SU-DHL-6 (cell line): Measurements from ENCODE around the gene RTRAF.

Experiments
- H2AFZ ChIP-seq: fragments of 200-600 bp; sonication (generic); 2 replicates; pipeline ENCODE4 v1.6.1; 2014; ENCODE audit warnings: low read depth, mild to moderate bottlenecking, moderate library complexity, mixed read lengths, antibody characterized with exemption, low read length; ENCODE audit not compliant: severe bottlenecking
- H3F3A ChIP-seq: fragments of 200-600 bp; shearing (Covaris generic); 2 replicates; pipeline ENCODE4 v1.6.0; 2016; ENCODE audit warnings: antibody characterized with exemption, mild to moderate bottlenecking; ENCODE audit not compliant: insufficient read depth
- H3K27ac ChIP-seq: fragments of 200-600 bp; sonication (generic); 2 replicates; pipeline ENCODE4 v1.5.1; 2016; ENCODE audit warnings: low read depth, mild to moderate bottlenecking, low read length, moderate library complexity, mixed read lengths
- H3K27me3 ChIP-seq: fragments of 200-600 bp; sonication (generic), shearing (Covaris generic); 2 replicates; pipeline ENCODE4 v1.6.0; 2014; ENCODE audit warnings: mild to moderate bottlenecking, low read length
- H3K36me3 ChIP-seq: fragments of 200-600 bp; sonication (generic); 2 replicates; pipeline ENCODE4 v1.6.1; 2014; ENCODE audit warnings: mild to moderate bottlenecking, low read length, mixed read lengths
- H3K4me2 ChIP-seq: fragments of 300-600, 200-600 bp; shearing (Covaris generic), sonication (generic); 2 replicates; pipeline ENCODE4 v1.6.0; 2014; ENCODE audit warnings: low read length, low read depth, mild to moderate bottlenecking; ENCODE audit not compliant: poor library complexity, severe bottlenecking
- H3K4me3 ChIP-seq: fragments of 200-600 bp; sonication (generic); 2 replicates; pipeline ENCODE4 v1.5.1; 2014; ENCODE audit warnings: antibody characterized with exemption, low read length, mild to moderate bottlenecking, mixed read lengths; ENCODE audit not compliant: insufficient read depth, poor library complexity, severe bottlenecking
- H3K79me2 ChIP-seq: fragments of 200-600 bp; sonication (generic); 2 replicates; pipeline ENCODE4 v1.6.1; 2014; ENCODE audit warnings: mild to moderate bottlenecking, low read length, moderate library complexity; ENCODE audit not compliant: insufficient read depth
- H3K9ac ChIP-seq: fragments of 200-600 bp; sonication (generic); 2 replicates; pipeline ENCODE4 v1.7.0; 2014; ENCODE audit warnings: mild to moderate bottlenecking, low read length
- H3K9me2 ChIP-seq: fragments of 200-600 bp; sonication (generic); replicated peaks from 2 replicates; pipeline ENCODE4 v1.6.1; 2014; ENCODE audit warnings: low read length; ENCODE audit not compliant: insufficient read depth
- H3K9me3 ChIP-seq: fragments of 200-600 bp; sonication (generic); 2 replicates; pipeline ENCODE4 v1.6.1; 2014; ENCODE audit warnings: low read length, mixed read lengths; ENCODE audit not compliant: insufficient read depth
- H4K20me1 ChIP-seq: fragments of 200-600 bp; sonication (generic); 2 replicates; pipeline ENCODE4 v1.6.1; 2014; ENCODE audit warnings: low read depth, mild to moderate bottlenecking, antibody characterized with exemption, low read length, moderate library complexity, mixed read lengths
- EZH2phosphoT487 ChIP-seq: fragments of 200-600 bp; sonication (generic), shearing (Covaris generic); conservative IDR thresholded peaks from 2 replicates; pipeline ENCODE4 v1.6.1; 2018; ENCODE audit warnings: mild to moderate bottlenecking, antibody characterized with exemption, low read length, moderate library complexity, mixed read lengths
- TF ChIP-seq, protein P1 (sequence below): fragments of 200-600 bp; sonication (generic); IDR thresholded peaks from one replicate; pipeline ENCODE4 v1.5.1; 2017; ENCODE audit warnings: antibody characterized with exemption, mild to moderate bottlenecking, low read length, moderate library complexity; ENCODE audit not compliant: insufficient read depth, poor library complexity, severe bottlenecking

The RTRAF gene

DNA sequence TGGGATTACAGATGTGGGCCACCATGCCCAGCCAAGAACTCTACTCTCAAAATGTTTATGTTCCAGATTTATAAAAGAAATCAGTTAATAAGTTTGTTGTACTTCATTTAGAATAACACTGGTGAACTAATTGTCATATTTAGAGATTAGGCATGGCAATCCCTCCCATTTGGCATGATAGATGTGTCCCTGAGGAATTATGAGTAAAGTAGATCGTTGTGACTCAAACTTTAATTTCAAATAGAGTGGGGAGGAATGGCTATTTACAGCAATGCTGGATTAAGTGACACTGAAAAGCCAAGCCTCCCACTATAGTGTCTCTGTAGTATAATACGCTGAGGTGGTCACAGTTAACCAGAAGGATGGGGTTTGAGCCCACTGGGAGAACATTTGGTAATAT lies 39.3 kb upstream of the RTRAF start:
- Histone ChIP-seq H4K20me1 (no peaks in the 10 kb centered on the region), H3K36me3 (no peaks in the 10 kb centered on the region), H3K4me3 (no peak overlapping the region), H3F3A (no peaks in the 10 kb centered on the region), H3K4me2 (no peak overlapping the region), H3K9ac (no peak overlapping the region), H3K9me2 (no peaks in the 10 kb centered on the region), H3K27ac (no peak overlapping the region), H2AFZ (no peak overlapping the region), H3K79me2 (no peaks in the 10 kb centered on the region), H3K9me3 (no peaks in the 10 kb centered on the region), H3K27me3 (no peaks in the 10 kb centered on the region)
- no peak for TF ChIP-seq EZH2phosphoT487
- TF ChIP-seq, protein P1, sequence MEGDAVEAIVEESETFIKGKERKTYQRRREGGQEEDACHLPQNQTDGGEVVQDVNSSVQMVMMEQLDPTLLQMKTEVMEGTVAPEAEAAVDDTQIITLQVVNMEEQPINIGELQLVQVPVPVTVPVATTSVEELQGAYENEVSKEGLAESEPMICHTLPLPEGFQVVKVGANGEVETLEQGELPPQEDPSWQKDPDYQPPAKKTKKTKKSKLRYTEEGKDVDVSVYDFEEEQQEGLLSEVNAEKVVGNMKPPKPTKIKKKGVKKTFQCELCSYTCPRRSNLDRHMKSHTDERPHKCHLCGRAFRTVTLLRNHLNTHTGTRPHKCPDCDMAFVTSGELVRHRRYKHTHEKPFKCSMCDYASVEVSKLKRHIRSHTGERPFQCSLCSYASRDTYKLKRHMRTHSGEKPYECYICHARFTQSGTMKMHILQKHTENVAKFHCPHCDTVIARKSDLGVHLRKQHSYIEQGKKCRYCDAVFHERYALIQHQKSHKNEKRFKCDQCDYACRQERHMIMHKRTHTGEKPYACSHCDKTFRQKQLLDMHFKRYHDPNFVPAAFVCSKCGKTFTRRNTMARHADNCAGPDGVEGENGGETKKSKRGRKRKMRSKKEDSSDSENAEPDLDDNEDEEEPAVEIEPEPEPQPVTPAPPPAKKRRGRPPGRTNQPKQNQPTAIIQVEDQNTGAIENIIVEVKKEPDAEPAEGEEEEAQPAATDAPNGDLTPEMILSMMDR, result no peak

DNA sequence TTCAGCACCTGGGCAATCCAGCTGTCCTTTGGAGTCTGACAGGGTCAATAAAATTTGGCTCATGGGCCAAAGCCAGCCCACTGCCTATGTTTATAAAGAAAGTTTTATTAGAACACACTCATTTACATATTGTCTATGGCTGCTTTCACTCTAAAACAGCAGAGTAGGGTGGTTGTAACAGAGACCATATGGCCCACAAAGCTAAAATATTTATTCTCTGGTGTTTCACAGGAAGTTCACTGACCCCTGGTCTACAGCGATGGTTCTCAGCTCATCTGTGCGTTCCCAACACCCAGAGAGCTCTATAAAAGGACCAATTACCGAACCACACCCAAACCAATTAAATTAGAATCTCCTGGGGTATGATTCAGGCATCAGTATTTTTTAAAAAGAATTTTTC lies 37.7 kb upstream of the RTRAF start:
- Histone ChIP-seq H3K9me2 (no peaks in the 10 kb centered on the region), H2AFZ (no peak overlapping the region), H3F3A (no peaks in the 10 kb centered on the region), H4K20me1 (no peaks in the 10 kb centered on the region), H3K9me3 (no peaks in the 10 kb centered on the region), H3K79me2 (no peaks in the 10 kb centered on the region), H3K9ac (no peak overlapping the region), H3K4me3 (no peak overlapping the region), H3K27me3 (no peaks in the 10 kb centered on the region), H3K27ac (no peak overlapping the region), H3K4me2 (no peak overlapping the region), H3K36me3 (no peaks in the 10 kb centered on the region)
- TF ChIP-seq, protein P1, result no peak
- no peak for TF ChIP-seq EZH2phosphoT487

DNA sequence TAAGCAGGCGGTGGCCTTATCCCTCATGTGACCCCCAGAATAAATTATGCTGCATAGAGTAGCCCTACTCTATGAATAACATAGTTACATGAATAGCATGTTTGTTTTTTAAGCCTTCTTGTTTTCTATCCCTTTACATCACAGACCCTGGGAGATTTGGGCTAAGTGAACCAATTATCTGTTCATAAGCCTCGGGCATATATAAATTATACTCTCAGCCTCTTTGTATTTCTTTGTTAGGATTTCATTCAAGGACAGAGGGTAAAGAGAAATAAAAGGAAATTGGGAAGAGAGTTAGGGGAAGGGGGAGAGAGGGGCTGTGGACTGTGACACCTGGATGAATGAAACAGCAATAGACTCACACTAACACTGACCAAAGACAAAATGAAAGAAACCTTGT lies 35.3 kb upstream of the RTRAF start:
- H3K79me2 ChIP-seq, result no peaks in the 10 kb centered on the region
- no peaks in the 10 kb centered on the region for H3K9me3 ChIP-seq
- no peak overlapping the region for H3K4me3 ChIP-seq
- no peaks in the 10 kb centered on the region for H3K27me3 ChIP-seq
- no peak overlapping the region for H3K27ac ChIP-seq
- no peak for TF ChIP-seq EZH2phosphoT487
- TF ChIP-seq, protein P1, result no peak
- H3F3A ChIP-seq, result no peaks in the 10 kb centered on the region
- no peak overlapping the region for H2AFZ ChIP-seq
- H3K9ac ChIP-seq, result no peak overlapping the region
- H3K4me2 ChIP-seq, result no peak overlapping the region
- no peaks in the 10 kb centered on the region for H3K36me3 ChIP-seq
- H4K20me1 ChIP-seq, result no peaks in the 10 kb centered on the region
- H3K9me2 ChIP-seq, result no peaks in the 10 kb centered on the region
